GM19468 (cell line): ENCODE results near the gene DBX1.
"Not testable (repeated sequence)": the region's sequence is repeated elsewhere in the genome, so short reads cannot be mapped to it uniquely, and the experiment has no call there.

Experiments
- ATAC-seq: cut with Tn5 transposase; IDR thresholded peaks from one replicate; pipeline ENCODE4 v1.9.1; 2021; ENCODE audit warnings: mild to moderate bottlenecking, moderate library complexity, moderate number of reproducible peaks; ENCODE audit not compliant: unreplicated experiment; ENCODE audit errors: extremely low read depth

Gene DBX1

DNA sequence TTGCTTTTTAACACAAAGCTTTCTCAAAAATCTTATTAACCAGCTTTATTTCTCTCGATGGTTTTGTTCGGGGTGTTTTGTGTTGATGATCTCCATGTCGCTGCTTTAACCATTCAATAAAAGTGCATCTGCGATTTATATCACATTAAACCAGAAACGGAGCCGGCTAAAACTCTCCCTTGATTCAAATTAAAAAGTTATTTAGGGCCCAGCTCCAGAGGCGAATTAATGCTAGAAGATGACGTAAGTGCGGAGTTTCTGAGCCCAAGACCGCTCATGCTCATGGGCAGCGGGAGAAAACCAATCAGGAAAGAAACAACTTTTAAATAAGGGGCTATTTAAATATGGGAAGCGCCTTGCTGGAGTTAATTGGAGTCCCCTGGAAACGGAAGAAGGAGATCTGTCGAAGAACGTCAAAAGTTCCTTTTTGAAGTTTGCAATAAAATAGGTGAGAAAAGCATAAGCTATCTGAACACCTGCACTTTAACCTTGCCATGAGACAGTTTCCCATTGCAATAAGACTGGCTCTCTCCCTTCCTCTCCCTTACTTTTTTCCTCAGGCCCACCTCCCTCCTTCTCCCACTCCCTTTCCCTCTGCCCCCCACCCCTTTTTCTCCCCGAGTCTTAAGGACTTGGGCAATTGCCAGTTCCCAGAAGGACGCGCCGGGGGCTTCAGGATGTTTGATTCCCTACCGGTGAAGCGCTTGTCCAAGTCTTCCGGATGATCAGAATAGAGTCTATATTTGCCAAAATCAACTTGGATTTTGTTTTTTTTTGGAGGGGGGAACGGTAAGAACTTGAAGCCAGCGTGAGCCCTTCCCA lies 1.9 kb upstream of the DBX1 start:
- ATAC-seq, result no peak

DNA sequence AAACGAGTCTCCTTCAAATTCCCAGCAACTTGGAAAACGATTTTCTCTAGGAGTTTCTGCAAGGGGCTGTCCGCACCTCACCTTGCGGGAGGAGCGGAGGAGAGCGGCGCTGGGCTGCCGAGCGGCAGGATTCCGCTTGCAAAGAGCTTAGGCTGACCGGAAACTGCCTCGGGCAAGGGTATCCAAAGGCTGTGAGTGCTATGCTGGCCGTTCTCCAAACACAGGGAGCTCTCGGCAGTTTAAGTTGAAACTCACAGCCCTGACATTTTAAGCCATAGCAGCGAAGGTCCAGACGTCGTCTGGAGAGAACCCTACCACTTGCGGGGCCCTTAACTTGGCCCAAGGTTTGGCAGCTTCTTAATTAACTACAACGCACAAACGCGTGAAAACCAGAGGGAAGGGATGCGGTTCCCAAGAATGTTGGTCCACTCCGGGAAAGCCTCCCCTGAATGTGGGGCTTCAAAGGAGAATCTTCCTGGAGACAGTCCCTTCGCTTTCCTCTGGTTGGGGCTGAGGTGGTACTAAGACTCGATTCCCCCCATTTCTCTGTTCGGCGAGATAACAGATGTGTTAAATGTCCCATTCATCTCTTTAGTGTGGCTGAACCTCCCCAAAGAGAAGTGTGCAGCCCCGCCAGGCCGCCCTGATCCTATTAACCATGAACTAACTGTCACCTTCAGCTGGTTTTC lies 1.1 kb upstream of the DBX1 start:
- no peak for ATAC-seq

DNA sequence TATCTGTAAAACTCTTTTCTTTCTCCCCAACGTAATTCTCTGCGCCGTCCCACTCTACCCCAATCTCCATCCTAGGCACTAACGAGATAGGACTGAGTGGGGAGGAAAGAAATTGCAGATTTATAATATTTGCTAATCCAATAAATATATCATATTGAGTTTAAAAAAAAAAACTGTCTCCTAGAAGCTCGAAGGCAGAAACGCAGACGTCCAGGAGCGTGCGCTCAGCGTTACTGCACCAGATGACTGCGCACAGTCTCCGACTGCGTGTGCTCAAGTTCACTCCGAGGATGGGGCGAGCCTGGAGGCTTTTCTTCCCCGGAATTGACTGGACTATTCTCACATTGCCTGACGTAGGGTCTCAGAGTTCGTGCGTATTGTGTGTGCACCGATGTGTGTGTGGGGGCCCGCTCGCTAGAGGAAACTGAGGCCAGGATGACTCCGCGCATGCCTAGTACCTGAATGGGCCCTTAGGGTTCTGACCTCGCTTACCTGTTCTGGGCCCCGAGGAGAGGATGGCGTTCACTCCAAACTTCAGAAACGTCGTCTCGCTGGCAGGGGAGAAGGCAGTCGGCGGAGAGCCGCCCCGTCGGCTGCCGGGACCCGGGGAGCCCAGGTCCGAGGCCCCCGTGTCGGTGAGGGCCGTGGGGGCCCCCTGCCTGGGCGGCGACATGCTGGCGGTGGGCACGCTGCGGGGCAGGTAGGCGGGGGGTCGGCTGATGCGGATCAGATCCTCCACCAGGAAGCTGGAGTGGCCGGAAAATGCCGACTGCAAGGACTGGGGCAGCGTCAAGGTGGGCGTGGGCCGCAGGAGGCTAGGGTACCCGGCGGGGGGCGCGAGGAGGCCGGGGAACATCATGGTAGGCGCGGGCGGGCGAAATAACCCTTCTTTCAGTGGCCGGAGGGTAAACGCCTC lies 551 bp downstream of the DBX1 start:
- ATAC-seq, result no peak

DNA sequence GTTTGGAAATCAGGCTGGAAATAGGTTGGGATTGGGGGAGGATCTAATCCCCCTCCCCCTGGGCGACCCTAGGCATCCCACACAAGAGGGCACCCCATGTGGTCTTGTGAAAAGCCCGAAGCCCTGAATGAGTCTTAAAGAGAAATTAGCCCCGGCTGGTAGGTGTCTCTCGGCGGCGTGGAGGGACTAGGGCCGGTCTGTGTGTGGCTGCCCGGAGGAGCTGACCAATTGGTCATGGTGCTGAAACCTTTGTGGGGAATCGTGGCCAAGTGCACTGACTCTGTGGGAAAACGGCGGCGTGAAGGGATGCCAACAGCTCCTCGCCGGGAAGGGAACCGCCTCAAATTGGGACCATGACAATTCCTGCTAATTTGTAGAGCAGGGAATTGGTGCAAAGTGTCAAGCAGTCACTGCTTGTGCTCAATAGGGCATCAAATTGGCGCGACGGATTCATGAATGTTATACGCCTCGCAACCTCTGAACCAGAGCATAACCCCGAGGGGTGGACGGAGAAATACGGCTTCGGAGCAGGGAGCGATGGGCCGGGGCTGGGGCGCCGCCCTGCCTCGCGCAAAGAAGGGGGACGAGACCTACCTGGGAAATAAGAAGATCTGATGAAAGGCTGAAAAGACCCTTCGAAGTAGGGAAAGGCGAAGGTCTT lies 1.5 kb downstream of the DBX1 start:
- ATAC-seq, result no peak

DNA sequence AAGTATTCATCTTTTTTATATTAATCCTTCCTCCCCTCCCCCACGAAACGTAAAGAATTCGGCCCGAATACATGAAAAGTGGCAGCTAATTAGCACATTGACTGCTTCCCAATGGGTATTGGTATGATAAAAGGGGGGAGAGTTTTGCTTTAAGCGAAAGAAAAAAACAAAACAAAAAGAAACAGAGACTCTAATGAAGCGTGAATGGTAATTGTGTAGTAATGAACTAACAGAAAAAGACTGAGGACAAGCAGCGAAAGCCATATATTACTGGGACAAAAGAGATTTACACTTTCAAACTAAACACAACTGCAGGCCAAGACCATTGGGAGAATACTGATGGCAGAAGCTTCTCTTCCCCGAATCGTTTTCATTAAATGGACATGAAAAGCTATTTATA lies 2.5 kb downstream of the DBX1 start:
- no peak for ATAC-seq

DNA sequence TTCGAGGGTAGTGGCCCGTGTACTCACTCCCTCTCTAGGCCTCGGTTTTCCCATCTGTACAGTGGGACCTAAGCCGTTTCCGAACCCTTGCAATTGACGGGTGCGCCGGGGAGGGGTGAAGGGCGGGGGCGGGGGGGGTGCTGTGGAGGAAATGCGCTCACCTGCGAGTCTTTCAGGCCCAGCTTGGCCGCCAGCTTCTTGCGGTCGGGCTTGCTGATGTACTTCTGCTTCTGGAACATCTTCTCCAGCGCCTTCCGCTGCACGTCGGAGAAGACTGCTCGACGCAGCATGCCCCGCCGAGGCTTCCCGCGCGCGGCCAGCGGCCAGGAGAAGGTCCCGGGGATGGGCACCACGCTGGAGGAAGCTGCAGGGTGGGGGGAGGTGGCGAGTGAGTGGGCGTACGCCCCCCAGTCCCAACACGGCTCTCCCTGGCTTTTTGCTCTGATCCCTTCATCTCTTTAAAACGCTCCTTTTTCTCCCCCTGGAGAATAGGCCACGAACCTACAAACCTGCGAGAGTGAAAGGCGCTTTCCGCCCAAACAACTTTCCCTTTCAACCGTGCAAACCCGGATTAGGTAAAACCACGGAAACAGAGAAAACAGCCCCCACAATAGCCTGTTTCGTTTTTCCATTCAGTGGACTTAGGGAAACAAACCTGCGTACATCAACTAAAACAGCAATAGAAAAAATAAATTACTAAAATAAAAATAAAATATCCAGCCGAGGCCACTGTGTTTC lies 3.2 kb downstream of the DBX1 start:
- ATAC-seq, result no peak

DNA sequence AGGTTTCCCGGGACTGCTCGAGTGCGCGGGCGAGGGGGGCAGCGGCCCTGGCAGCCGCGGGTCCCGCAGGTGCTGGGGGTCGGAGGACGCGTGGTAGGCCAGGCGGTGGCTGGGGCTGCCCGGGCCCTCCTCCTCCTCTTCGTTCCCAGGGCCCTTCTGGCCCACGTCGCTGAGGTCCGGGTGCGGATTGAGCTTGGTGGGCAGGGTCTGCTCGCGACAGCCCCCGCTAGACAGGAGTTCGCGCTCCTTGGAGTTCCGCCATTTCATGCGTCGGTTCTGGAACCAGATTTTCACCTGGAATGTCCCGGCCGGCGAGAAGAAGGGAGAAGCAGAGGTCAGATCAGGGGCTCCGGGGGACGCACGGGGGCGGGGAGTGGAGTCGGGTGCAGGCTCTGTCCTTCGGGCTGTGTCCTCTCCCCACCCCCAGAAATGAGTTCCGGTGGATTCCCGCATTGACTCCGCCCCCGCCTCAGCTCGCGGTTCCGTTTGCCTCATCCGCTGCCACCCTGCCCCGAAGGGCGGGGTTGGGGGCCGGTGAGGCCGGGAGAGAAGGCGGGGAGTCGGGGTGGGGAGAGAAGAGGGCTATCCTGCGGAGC lies 3.9 kb downstream of the DBX1 start:
- no peak for ATAC-seq

DNA sequence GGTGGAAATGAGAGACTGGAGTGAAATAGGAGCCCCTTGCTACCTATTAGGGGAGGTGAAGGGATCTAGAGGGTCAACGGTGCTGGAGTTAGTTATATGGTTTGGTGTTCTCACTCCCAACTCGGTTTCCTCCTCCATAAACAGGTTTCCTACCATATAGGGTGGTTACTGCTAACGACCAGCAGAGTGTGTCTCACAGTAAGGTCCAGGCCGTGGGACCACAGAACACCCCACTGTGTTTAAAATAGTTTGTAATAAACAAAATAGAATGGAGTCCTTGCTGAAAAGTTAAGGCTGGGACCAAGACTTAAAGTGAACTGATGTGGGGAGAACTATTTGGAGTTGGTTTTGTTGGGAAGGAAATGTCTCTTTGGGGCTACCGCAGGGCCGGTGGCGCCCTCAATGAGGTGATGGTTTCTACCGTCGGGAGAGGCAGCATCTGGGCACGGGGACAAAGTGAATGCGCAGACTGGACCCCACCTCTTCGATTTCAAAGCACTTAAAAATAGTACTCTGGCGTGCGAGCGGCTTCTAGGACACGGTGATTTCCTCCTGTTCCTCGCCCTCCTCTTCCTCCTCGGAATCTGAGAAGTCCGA lies 4.5 kb downstream of the DBX1 start:
- no peak for ATAC-seq

DNA sequence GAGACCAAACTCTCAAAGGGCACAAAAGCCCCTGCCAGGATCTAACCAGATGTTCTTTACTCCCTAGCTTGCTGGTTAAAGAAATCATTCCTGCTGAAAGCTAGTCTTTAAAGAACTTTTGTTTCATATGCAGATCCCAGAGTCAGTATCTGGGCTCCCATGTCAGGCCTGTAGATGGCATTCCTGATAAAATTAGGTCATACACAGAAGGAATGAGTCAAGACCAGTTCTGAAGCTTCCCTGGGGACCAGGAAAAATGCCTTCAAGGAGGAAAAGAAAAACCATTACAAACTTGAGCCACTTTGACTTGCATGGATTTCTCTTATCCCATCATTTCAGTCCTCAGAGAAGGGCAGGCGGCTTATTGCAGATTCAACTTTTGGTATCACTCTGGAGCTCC lies 5.9 kb downstream of the DBX1 start:
- ATAC-seq, result no peak

DNA sequence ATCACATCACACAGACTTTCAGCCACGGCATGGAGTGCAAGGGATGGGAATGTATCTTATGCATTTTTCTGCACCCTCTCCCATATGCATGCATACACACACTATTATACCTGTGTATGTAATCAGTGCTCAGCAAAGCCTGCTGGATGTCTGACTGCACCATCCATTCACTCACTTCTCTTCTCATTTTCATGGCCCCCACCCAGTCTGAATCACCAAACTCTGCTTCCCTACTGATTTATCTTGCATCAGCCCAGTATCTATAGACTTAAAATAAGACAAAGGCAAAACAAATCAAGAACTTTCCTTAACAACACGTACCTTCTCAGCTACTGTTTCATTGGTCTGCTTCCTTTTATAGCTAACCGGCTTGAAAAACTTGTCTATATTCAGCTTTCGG lies 21.6 kb downstream of the DBX1 start:
- no peak for ATAC-seq

DNA sequence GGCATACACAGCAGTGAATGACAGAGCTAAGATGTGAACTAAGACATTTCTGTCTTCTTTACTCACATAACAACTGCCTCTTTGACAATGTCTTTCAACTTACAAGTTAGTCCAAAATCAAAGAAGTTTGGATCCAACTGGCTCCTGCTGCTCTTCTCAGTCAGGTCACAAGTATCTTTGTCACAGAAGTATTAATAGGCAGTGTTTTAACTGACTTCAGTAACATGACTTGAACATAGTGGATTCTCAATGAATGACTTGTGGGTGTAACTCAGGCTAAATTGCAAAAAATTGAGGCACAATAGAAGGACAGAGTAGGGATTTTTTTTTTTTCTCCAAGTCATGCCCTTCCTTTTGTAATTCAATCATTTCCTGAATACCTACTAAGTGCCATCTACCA lies 22.6 kb downstream of the DBX1 start:
- ATAC-seq, result no peak

DNA sequence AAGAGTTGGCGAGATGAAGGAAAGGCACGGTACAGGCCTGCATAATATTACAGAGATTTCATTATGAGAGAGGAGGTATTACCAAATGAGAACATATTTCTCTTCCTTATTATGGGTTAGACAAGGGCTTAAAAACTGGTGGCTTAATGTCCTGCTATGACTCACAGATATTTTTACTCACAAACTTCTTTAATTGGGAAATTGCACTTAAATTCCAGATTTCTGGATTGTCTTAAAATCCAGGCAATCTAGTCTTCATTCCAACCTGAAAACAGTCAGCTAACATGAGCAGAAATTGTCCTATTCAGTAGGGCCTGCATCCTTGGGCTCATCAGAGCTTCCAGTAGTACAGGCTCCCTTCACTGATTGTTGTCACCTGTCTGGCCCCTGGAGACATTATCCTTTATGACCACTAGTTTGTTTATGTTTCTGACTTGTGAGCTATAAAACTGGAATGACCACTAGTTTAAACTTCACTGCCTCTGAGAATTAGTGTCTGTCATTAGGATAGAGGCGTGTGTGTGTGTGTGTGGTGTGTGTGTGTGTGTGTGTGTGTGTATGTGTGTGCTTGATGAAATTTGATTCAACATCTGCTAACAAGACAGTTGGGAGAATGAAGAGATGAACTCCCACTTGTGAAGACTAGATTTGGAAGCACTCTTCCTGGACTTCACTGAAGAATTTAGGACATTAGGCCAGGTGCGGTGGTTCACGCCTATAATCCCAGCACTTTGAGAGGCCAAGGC lies 25.1 kb downstream of the DBX1 start:
- ATAC-seq, result no peak

DNA sequence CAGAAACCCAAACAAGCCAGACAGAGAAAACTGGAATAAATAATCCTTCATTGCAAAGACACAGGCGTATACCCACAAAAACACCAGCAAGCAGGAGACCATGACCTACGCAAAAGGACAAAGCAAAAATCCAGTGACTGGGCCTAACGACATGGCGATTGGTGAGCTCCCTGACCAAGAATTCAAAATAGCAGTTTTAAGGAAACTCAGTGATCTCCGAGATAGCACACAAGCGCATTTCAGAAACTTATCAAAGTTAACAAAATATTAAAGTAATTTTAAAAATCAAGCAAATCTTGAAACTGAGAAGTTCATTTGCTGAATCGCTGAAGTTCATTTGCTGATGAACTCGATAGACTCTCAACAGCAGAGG lies 27.6 kb downstream of the DBX1 start:
- no peak for ATAC-seq

DNA sequence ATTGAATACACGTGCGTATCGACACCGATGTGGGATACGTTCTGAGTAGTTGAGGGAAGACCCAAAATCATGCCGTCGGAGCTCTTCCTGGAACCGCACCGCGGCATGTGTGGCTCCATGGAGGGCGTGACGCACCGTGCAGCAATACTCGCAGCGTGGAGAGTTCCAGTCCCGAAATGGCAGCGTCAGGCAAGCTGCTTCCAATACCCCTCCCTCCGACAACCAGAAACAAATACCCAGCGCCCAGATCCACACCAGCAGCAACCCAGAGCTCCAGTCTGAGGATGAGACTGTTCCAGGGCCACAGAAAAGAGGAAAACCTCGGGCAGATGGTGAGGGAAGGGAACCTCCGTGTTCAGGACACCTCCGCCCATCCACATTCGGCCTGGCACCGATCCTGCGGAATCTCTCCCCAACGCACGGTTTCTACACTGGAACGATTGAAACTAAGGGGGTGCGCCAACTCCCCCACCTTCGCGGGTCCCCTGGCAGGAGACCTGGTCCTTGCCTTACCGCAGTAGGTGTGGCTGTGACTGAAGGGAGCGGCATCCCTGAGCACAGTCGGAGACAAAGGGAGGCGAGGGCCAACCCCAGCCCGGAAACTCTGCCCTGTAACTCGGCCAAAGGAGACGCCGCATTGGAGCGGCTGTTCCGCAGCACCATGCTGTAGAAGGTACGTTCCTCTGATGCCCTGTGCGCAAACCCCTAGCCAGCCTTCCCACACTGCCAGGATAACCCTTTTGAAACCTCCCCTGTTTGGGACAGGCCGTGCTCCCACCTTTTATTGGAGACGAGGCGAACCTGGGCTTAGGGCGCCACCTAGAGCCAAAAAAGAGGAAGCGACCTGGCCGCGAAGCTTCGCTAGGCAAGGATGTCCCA lies 28.2 kb downstream of the DBX1 start:
- no peak for ATAC-seq

DNA sequence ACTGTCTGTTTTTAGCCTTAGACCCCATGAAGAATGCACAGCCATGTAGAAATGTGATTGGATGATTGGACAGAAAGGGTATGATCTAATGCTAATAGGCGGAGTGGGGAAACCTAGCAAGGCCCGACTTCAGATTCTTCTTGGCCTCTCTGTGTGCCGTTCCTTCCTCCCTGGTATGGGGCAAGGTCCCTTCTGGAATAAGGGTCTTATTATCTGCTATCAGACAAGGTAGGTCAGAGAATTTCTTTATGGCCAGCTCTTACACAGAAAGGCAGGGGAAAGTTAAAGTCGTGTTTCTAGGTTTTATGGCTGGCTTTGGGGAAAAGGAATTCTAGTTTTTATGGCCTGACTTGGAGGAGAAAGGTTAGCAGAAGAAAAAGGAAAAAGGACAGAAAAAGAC lies 30.6 kb downstream of the DBX1 start:
- ATAC-seq, result no peak

DNA sequence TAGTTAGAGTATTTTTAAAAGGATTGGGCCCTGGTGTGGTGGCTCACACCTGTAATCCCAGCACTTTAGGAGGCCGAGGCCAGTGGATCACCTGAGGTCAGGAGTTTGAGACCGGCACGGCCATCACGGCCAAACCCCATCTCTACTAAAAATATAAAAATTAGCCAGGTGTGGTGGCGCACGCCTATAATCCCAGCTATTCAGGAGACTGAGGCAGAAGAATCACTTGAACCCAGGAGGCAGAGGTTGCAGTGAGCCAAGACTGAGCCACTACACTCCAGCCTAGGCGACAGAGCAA lies 31.8 kb downstream of the DBX1 start:
- not testable (repeated sequence) for ATAC-seq

DNA sequence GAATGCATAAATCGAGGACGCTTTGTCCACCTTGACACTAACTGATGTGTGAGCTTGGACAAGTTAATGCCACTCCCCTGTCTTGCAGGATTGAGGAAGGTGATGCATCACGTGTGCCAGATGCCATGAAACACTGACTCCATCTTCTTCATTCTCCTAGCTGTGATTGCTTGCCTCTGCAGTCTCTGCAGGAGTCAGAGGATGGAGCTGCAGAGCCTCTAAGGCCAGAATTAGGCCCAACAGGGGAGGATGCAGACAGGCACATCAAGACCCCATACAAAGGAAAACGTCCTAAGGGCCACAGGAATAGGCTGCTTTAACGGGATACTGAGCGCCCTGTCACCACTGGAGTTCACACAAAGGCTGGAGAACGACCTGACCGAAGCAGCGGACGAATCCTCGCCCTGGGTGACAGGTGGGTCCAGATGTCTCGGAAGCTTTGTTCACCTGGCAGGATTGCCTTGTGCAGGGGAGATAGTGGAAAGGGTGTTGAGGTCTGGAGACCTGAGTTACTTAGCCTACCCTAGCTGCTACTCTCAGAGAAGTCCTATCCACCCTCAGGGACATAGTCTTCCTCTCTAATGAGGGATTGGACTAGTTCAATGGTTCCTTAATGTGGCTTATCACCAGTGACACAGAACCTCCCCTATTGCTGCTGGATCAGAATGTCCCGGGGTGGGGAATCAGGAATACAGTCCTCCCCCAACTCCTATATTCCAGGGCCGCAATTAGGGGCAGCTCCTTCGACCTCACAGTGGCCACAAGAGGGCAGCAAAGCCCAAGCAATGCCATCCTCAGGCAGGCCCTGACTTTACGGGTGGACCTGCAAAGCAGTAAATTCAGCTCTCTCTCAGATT lies 32.4 kb downstream of the DBX1 start:
- ATAC-seq, result no peak
